GM21423 (cell line): ENCODE results near the gene TBXAS1.
"Not testable (repeated sequence)": the region's sequence is repeated elsewhere in the genome, so short reads cannot be mapped to it uniquely, and the experiment has no call there.

Experiments used
- ATAC-seq: cut with Tn5 transposase; IDR thresholded peaks from one replicate; pipeline ENCODE4 v1.9.1; 2021; ENCODE audit warnings: mild to moderate bottlenecking, moderate library complexity; ENCODE audit not compliant: unreplicated experiment

The TBXAS1 gene

GRCh38 chr7:139886206-139886605 is 57.1 kb downstream of the TBXAS1 start:
- no peak for ATAC-seq

GRCh38 chr7:139886899-139887298 is 57.8 kb downstream of the TBXAS1 start:
- no peak for ATAC-seq

GRCh38 chr7:139887992-139888481 is 59.0 kb downstream of the TBXAS1 start:
- no peak for ATAC-seq

GRCh38 chr7:139889186-139889871 is 60.3 kb downstream of the TBXAS1 start:
- ATAC-seq: no peak

GRCh38 chr7:139893461-139893860 is 64.4 kb downstream of the TBXAS1 start:
- ATAC-seq: no peak

GRCh38 chr7:139893999-139894398 is 64.9 kb downstream of the TBXAS1 start:
- peak; percentile 52 for ATAC-seq

GRCh38 chr7:139895141-139895829 is 66.2 kb downstream of the TBXAS1 start:
- ATAC-seq: no peak

- no peak for ATAC-seq
Observed at GRCh38 chr7:139896288-139896687, 67.2 kb downstream of the TBXAS1 start.

- ATAC-seq: no peak
Observed at GRCh38 chr7:139896831-139897230, 67.8 kb downstream of the TBXAS1 start.

GRCh38 chr7:139897422-139898090 is 68.5 kb downstream of the TBXAS1 start:
- ATAC-seq: no peak

GRCh38 chr7:139898483-139898882 is 69.4 kb downstream of the TBXAS1 start:
- ATAC-seq: no peak

- no peak for ATAC-seq
Observed at GRCh38 chr7:139899328-139899955, 70.4 kb downstream of the TBXAS1 start.

GRCh38 chr7:139900326-139900725 is 71.3 kb downstream of the TBXAS1 start:
- no peak for ATAC-seq

- ATAC-seq: no peak
Observed at GRCh38 chr7:139901056-139901795, 72.2 kb downstream of the TBXAS1 start.

- ATAC-seq: no peak
Observed at GRCh38 chr7:139901901-139902300, 72.8 kb downstream of the TBXAS1 start.

GRCh38 chr7:139902436-139903102 is 73.5 kb downstream of the TBXAS1 start:
- ATAC-seq: no peak

- not testable (repeated sequence) for ATAC-seq
Observed at GRCh38 chr7:139903103-139903477, 74.0 kb downstream of the TBXAS1 start.

- no peak for ATAC-seq
Observed at GRCh38 chr7:139906879-139907278, 77.8 kb downstream of the TBXAS1 start.

- ATAC-seq: no peak
Observed at GRCh38 chr7:139908792-139909191, 79.7 kb downstream of the TBXAS1 start.

GRCh38 chr7:139909379-139910050 is 80.5 kb downstream of the TBXAS1 start:
- ATAC-seq: no peak
